Pancreas (tissue), 10 donors: ENCODE data around the gene HELZ2. TPM values are rescaled to one million over a fixed set of nuclear protein-coding genes. Genes with fewer than 3 reads are reported as not detected.
"Not testable (repeated sequence)": the region's sequence is repeated elsewhere in the genome, so short reads cannot be mapped to it uniquely, and the experiment has no call there.

Source experiments
- ATAC-seq, 4 donors: fragments of 200-7000 bp; cut with Tn5 transposase; one replicate each; pipeline versions ENCODE4 v1.8.0 to v1.9.1; 2020; ENCODE audit warnings: mild to moderate bottlenecking in 4 of 4, moderate library complexity in 4 of 4
- DNase-seq, 6 donors: peaks; one replicate each; pipeline ENCODE4 v3.0.0-alpha.2; 2020
- FAIRE-seq: peaks from 2 replicates; lab custom pipeline; 2012; peaks lifted over from hg19 to GRCh38; lab: Jason Lieb, UNC
- H3K27ac ChIP-seq, 4 donors: fragments of 200-600 bp; sonication (generic); 1 replicate in 3 of 4; 2 replicates in 1 of 4; pipeline versions ENCODE4 v1.5.0 to v1.8.0; 2020
- H3K27me3 ChIP-seq, 4 donors: fragments of 200-600 bp; one replicate each; pipeline ENCODE4 v1.8.0; 2021
- H3K36me3 ChIP-seq, 3 donors: fragments of 200-600 bp; sonication (generic) in 1 of 3; one replicate each; pipeline versions ENCODE4 v1.5.0 to v1.8.0; 2020 to 2021
- H3K4me1 ChIP-seq, 3 donors: fragments of 200-600 bp; one replicate each; pipeline ENCODE4 v1.8.0; 2021
- H3K4me3 ChIP-seq, 4 donors: fragments of 200-600 bp; sonication (generic) in 2 of 4; one replicate each; pipeline versions ENCODE4 v1.5.0 to v1.8.0; 2020 to 2021
- H3K9me3 ChIP-seq, 4 donors: fragments of 200-600 bp; one replicate each; pipeline ENCODE4 v1.8.0; 2021
- CTCF ChIP-seq, 4 donors: fragments of 200-600 bp; sonication (generic) in 3 of 4; IDR thresholded peaks; one replicate each; pipeline versions ENCODE4 v1.5.0 to v1.8.0; 2021; ENCODE audit warnings: antibody characterized with exemption in 4 of 4
- WGBS, 2 donors: extraction: QIAGEN DNeasy Blood & Tissue Kit; methylation state at CpG; one replicate each; pipeline ENCODE4 v1.1.7; 2013; 5-methylcytosine and 5-hydroxymethylcytosine counted together
- intact Hi-C, 3 donors: fragments of 100-400 bp; cut with DNase I; formaldehyde crosslinking; loops; one replicate each; pipeline versions ENCODE4 v1.11.1 to v1.14.2; 2022
- polyA plus RNA-seq, 2 donors: library from polyadenylated mRNA; stranded (reverse); fragments of 200-250 nt; gene quantifications; one replicate each; pipeline ENCODE4 v1.2.3, GENCODE V29; 2013
- total RNA-seq, 6 donors: library from RNA; stranded (reverse); fragmentation: NEBNext Ultra II Directional in 4 of 6; extraction: Animal tissue kit (Norgen Biotek cat#: 25700) in 4 of 6; gene quantifications; one replicate each; pipeline versions ENCODE4 v1.2.1 to v1.2.4, GENCODE V29; 2021 to 2023
- donor health status: healthy with polysubstance abuse.
- donor health status: DM: no; HTN: no; CAD: no; lungs with moderate emphysema.
- donor health status: DM: no; HTN: no; CAD: no.
- donor health status: control.
- donor health status: control.
- donor health status: Bipolar disorder and iron deficiency.
- donor health status: DM: yes; HTN: yes; CAD: no.
- donor health status: DM: no; HTN: no; CAD: no.
- donor health status: DM: no; HTN: no; CAD: no.
- donor health status: DM: yes; HTN: yes; CAD: no.

The HELZ2 gene
- total and polyA plus RNA-seq, 8 donors, result 6.5 to 23.4 (median 13.0) TPM

GRCh38 chr20:63610581-63611435, 36.8 kb upstream of the HELZ2 start:
- no peak for ATAC-seq
- no peaks in the 10 kb centered on the region for H3K27me3 ChIP-seq
- no peaks in the 10 kb centered on the region for H3K4me1 ChIP-seq
- H3K9me3 ChIP-seq, result no peaks in the 10 kb centered on the region
- TF ChIP-seq CTCF (IDR thresholded peaks at IDR 0.05), result no peak
- DNase-seq, result peak in 1 of 6 donors; percentile 31
- no peaks in the 10 kb centered on the region for H3K36me3 ChIP-seq
- 89 to 92% methylated on average over 17 of the region's 17 CpGs for WGBS, 2 donors
- intact Hi-C loops, result no loop called here
- FAIRE-seq, result no peak
- H3K27ac ChIP-seq, result no peak overlapping the region
- no peak overlapping the region for H3K4me3 ChIP-seq

- DNase-seq (peak in 1 of 6 donors; percentile 30), FAIRE-seq (no peak), ATAC-seq (no peak)
- no peak overlapping the region for H3K27ac ChIP-seq
- TF ChIP-seq CTCF (IDR thresholded peaks at IDR 0.05), result no peak
- H3K4me1 ChIP-seq, result no peaks in the 10 kb centered on the region
- no peak overlapping the region for H3K4me3 ChIP-seq
- H3K9me3 ChIP-seq, result no peaks in the 10 kb centered on the region
- H3K27me3 ChIP-seq, result no peaks in the 10 kb centered on the region
- intact Hi-C loops, result no loop called here
- H3K36me3 ChIP-seq, result peaks cover 0 to 14% (median 8%) of the 10 kb centered on the region in 3 donors
- 89 to 96% methylated on average over 9 of the region's 9 CpGs for WGBS, 2 donors
These were observed 32.6 kb upstream of the HELZ2 start for GRCh38 chr20:63606686-63607085.

GRCh38 chr20:63602321-63602720, 28.3 kb upstream of the HELZ2 start:
- intact Hi-C loops, result no loop called here
- no peak for TF ChIP-seq CTCF (IDR thresholded peaks at IDR 0.05)
- H3K27me3 ChIP-seq, result no peaks in the 10 kb centered on the region
- DNase-seq (no peak), FAIRE-seq (no peak), ATAC-seq (no peak)
- H3K27ac ChIP-seq, result no peak overlapping the region
- WGBS, 2 donors, result 91 to 93% methylated on average over 3 of the region's 3 CpGs
- no peak overlapping the region for H3K4me3 ChIP-seq
- no peaks in the 10 kb centered on the region for H3K4me1 ChIP-seq
- no peaks in the 10 kb centered on the region for H3K9me3 ChIP-seq
- H3K36me3 ChIP-seq, result peaks cover 0 to 36% (median 8%) of the 10 kb centered on the region in 3 donors

- H3K27me3 ChIP-seq, H3K4me3 ChIP-seq, FAIRE-seq, H3K27ac ChIP-seq, H3K4me1 ChIP-seq, ATAC-seq, H3K9me3 ChIP-seq, intact Hi-C loops: not testable (repeated sequence)
- H3K36me3 ChIP-seq, result peaks cover 0 to 36% (median 8%) of the 10 kb centered on the region in 3 donors
- WGBS, 2 donors, result 84 to 87% methylated on average over 8 of the region's 8 CpGs
- peak in 1 of 6 donors; percentile 22 for DNase-seq
These were observed 27.6 kb upstream of the HELZ2 start for GRCh38 chr20:63601679-63602078.

GRCh38 chr20:63599396-63600050, 25.5 kb upstream of the HELZ2 start:
- Histone ChIP-seq H3K9me3 (no peaks in the 10 kb centered on the region), H3K36me3 (peaks cover 0 to 46% (median 8%) of the 10 kb centered on the region in 3 donors), H3K4me3 (no peak overlapping the region), H3K27ac (no peak overlapping the region), H3K27me3 (no peaks in the 10 kb centered on the region), H3K4me1 (no peaks in the 10 kb centered on the region)
- ATAC-seq (no peak), FAIRE-seq (no peak), DNase-seq (peak in 1 of 6 donors; percentile 21)
- TF ChIP-seq CTCF (IDR thresholded peaks at IDR 0.05), result no peak
- 92 to 96% methylated on average over 27 of the region's 27 CpGs for WGBS, 2 donors
- intact Hi-C loops, result no loop called here
